T-cell (primary cell): Measurements from ENCODE around the gene SEPTIN2. TPM values are rescaled to one million over a fixed set of nuclear protein-coding genes. Genes with fewer than 3 reads are reported as not detected.

ENCODE experiments used
- ATAC-seq, 4 experiments: fragments of 200-7000 bp in 3 of 4; fragments of 150-1000 bp in 1 of 4; cut with Tn5 transposase; replicated peaks in 1 of 4; 1 replicate in 3 of 4; 2 replicates in 1 of 4; pipeline ENCODE4 v1.10.0; 2021; ENCODE audit warnings: moderate library complexity in 3 of 4, mild to moderate bottlenecking in 2 of 4, moderate number of reproducible peaks in 1 of 4
- CTCF ChIA-PET, 2 donors: fragments of 300-600 bp; sonication (Branson Sonifier 250); formaldehyde crosslinking; loops; one replicate each; lab custom pipeline; 2022; ENCODE audit warnings: antibody characterized with exemption in 2 of 2; lab: Charles Lee
- POLR2A ChIA-PET, 2 donors: fragments of 300-600 bp; sonication (Branson Sonifier 250); formaldehyde crosslinking; loops; one replicate each; lab custom pipeline; 2022; ENCODE audit warnings: antibody characterized with exemption in 2 of 2; lab: Charles Lee
- DNase-seq, 35 experiments: peaks; one replicate each; pipeline versions ENCODE4 v3.0.0 to v3.0.0-alpha.2; 2013 to 2023
- H3K27ac ChIP-seq: one replicate; pipeline ENCODE4 v1.5.1; 2013; ENCODE audit warnings: low read length
- H3K27me3 ChIP-seq, 2 experiments: replicated peaks in 1 of 2; 1 replicate in 1 of 2; 2 replicates in 1 of 2; pipeline versions ENCODE4 v1.6.1 to v1.7.0; 2013; ENCODE audit warnings: low read length in 1 of 2, mixed read lengths in 1 of 2; ENCODE audit not compliant: control insufficient read depth in 2 of 2, insufficient read depth in 2 of 2; ENCODE audit errors: extremely low read depth in 1 of 2
- H3K36me3 ChIP-seq, 2 donors: 1 replicate in 1 of 2; 2 replicates in 1 of 2; pipeline versions ENCODE4 v1.6.1 to v1.7.0; 2013; ENCODE audit warnings: low read length in 1 of 2; ENCODE audit not compliant: control insufficient read depth in 2 of 2, insufficient read depth in 1 of 2; ENCODE audit errors: extremely low read depth in 1 of 2
- H3K4me1 ChIP-seq, 2 experiments: 1 replicate in 1 of 2; 2 replicates in 1 of 2; pipeline versions ENCODE4 v1.6.1 to v1.7.0; 2013; ENCODE audit warnings: low read length in 2 of 2, mixed read lengths in 1 of 2; ENCODE audit not compliant: insufficient read depth in 2 of 2, control insufficient read depth in 1 of 2; ENCODE audit errors: extremely low read depth in 1 of 2
- H3K4me3 ChIP-seq, 2 donors: 1 replicate in 1 of 2; 2 replicates in 1 of 2; pipeline versions ENCODE4 v1.5.1 to v1.7.0; 2013; ENCODE audit warnings: mild to moderate bottlenecking in 2 of 2, low read length in 1 of 2, moderate library complexity in 1 of 2; ENCODE audit not compliant: control insufficient read depth in 1 of 2; ENCODE audit errors: extremely low read depth in 1 of 2
- H3K9me3 ChIP-seq: 2 replicates; pipeline ENCODE4 v1.7.0; 2013
- H3K27ac Mint-ChIP-seq, 2 donors: one replicate each; pipeline ENCODE4 v1.8.0; 2020 to 2021; ENCODE audit warnings: mild to moderate bottlenecking in 2 of 2, mixed read lengths in 2 of 2
- H3K27me3 Mint-ChIP-seq, 2 donors: one replicate each; pipeline ENCODE4 v1.8.0; 2021 to 2022; ENCODE audit warnings: mixed read lengths in 2 of 2
- H3K36me3 Mint-ChIP-seq: one replicate; pipeline ENCODE4 v1.8.0; 2021; ENCODE audit warnings: mixed read lengths
- H3K4me1 Mint-ChIP-seq, 3 donors: one replicate each; pipeline ENCODE4 v1.8.0; 2020 to 2022; ENCODE audit warnings: mixed read lengths in 3 of 3, mild to moderate bottlenecking in 1 of 3
- H3K4me3 Mint-ChIP-seq, 3 donors: one replicate each; pipeline ENCODE4 v1.8.0; 2020 to 2022; ENCODE audit warnings: mild to moderate bottlenecking in 3 of 3, mixed read lengths in 3 of 3, moderate library complexity in 3 of 3
- H3K9me3 Mint-ChIP-seq, 3 donors: one replicate each; pipeline ENCODE4 v1.8.0; 2020 to 2022; ENCODE audit warnings: mixed read lengths in 3 of 3
- WGBS: methylation state at CpG from one replicate; pipeline ENCODE4 v1.1.5; 2013; ENCODE audit warnings: missing lambda C conversion rate; ENCODE audit not compliant: insufficient coverage; 5-methylcytosine and 5-hydroxymethylcytosine counted together
- total RNA-seq, 35 experiments: library from RNA in 6 of 35; stranded (reverse) in 6 of 35; fragments of 120-200 nt in 1 of 35; gene quantifications; one replicate each; pipeline versions ENCODE4 v1.2.1 to v1.2.4 and lab custom pipeline; 2013 to 2026

Gene SEPTIN2
- total RNA-seq, 5 donors from 2014 or later (not counting 1 experiment from before 2014, with no cell fraction given), result 182 to 209 (median 189) TPM

GRCh38 chr2:241359481-241360045 is 43.8 kb downstream of the SEPTIN2 start:
- Histone ChIP-seq H3K9me3 (no peaks in the 10 kb centered on the region), H3K27ac (no peak overlapping the region), H3K27me3 (no peaks in the 10 kb centered on the region), H3K4me3 (no peak overlapping the region), H3K4me1 (peaks cover 0 to 17% of the 10 kb centered on the region in 2 experiments), H3K36me3 (peaks cover 0 to 2% of the 10 kb centered on the region in 2 donors)
- DNase-seq (no peak), ATAC-seq (no peak)
- ChIA-PET CTCF (no interaction called here), POLR2A (no interaction called here)
- no peaks in the 10 kb centered on the region for H3K36me3 Mint-ChIP-seq
- no peaks in the 10 kb centered on the region for H3K27me3 Mint-ChIP-seq
- no peak overlapping the region for H3K27ac Mint-ChIP-seq
- peaks cover 22 to 29% (median 24%) of the 10 kb centered on the region in 3 donors for H3K4me1 Mint-ChIP-seq
- WGBS, result 97% methylated on average over 3 of the region's 7 CpGs
- no peaks in the 10 kb centered on the region for H3K9me3 Mint-ChIP-seq
- H3K4me3 Mint-ChIP-seq, result peak overlapping the region in 1 of 3 donors; percentile 5

- POLR2A ChIA-PET, result no interaction called here
- H3K4me3 Mint-ChIP-seq, result no peak overlapping the region
- H3K4me1 Mint-ChIP-seq, result peaks cover 10 to 23% (median 11%) of the 10 kb centered on the region in 3 donors
- Histone ChIP-seq H3K36me3 (no peaks in the 10 kb centered on the region), H3K4me3 (no peak overlapping the region), H3K27ac (no peak overlapping the region), H3K9me3 (no peaks in the 10 kb centered on the region), H3K4me1 (no peaks in the 10 kb centered on the region), H3K27me3 (no peaks in the 10 kb centered on the region)
- no peaks in the 10 kb centered on the region for H3K27me3 Mint-ChIP-seq
- WGBS, result 95% methylated on average over 6 of the region's 7 CpGs
- H3K36me3 Mint-ChIP-seq, result no peaks in the 10 kb centered on the region
- no peak for DNase-seq
- H3K9me3 Mint-ChIP-seq, result no peaks in the 10 kb centered on the region
- H3K27ac Mint-ChIP-seq, result no peak overlapping the region
- CTCF ChIA-PET, result no interaction called here
- ATAC-seq, result no peak
Observed at GRCh38 chr2:241363426-241363825, 47.7 kb downstream of the SEPTIN2 start.

- ChIA-PET CTCF (no interaction called here), POLR2A (no interaction called here)
- H3K27me3 ChIP-seq, result no peaks in the 10 kb centered on the region
- DNase-seq, result no peak
- H3K27ac ChIP-seq, result no peak overlapping the region
- H3K4me1 Mint-ChIP-seq, result peaks cover 2 to 16% (median 4%) of the 10 kb centered on the region in 3 donors
- no peaks in the 10 kb centered on the region for H3K4me1 ChIP-seq
- H3K9me3 ChIP-seq, result no peaks in the 10 kb centered on the region
- H3K27me3 Mint-ChIP-seq, result no peaks in the 10 kb centered on the region
- no peak for ATAC-seq
- no peaks in the 10 kb centered on the region for H3K36me3 ChIP-seq
- no peaks in the 10 kb centered on the region for H3K9me3 Mint-ChIP-seq
- no CpG with 5 or more reads among the region's 2 CpGs for WGBS
- H3K27ac Mint-ChIP-seq, result no peak overlapping the region
- H3K4me3 ChIP-seq, result no peak overlapping the region
- H3K36me3 Mint-ChIP-seq, result peaks cover 3% of the 10 kb centered on the region
- no peak overlapping the region for H3K4me3 Mint-ChIP-seq
Observed at GRCh38 chr2:241364781-241365180, 49.1 kb downstream of the SEPTIN2 start.

- H3K27me3 ChIP-seq, result no peaks in the 10 kb centered on the region
- Mint-ChIP-seq H3K4me1 (peaks cover 2 to 6% (median 4%) of the 10 kb centered on the region in 3 donors), H3K36me3 (peaks cover 7% of the 10 kb centered on the region), H3K27ac (no peak overlapping the region), H3K27me3 (no peaks in the 10 kb centered on the region), H3K9me3 (no peaks in the 10 kb centered on the region), H3K4me3 (no peak overlapping the region)
- DNase-seq (no peak), ATAC-seq (no peak)
- H3K4me1 ChIP-seq, result no peaks in the 10 kb centered on the region
- CTCF ChIA-PET, result no interaction called here
- no peak overlapping the region for H3K27ac ChIP-seq
- no peaks in the 10 kb centered on the region for H3K9me3 ChIP-seq
- no peak overlapping the region for H3K4me3 ChIP-seq
- no peaks in the 10 kb centered on the region for H3K36me3 ChIP-seq
- POLR2A ChIA-PET, result no interaction called here
- 88% methylated on average over 1 of the region's 2 CpGs for WGBS
Observed at GRCh38 chr2:241366678-241367077, 51.0 kb downstream of the SEPTIN2 start.

- Histone ChIP-seq H3K4me1 (no peaks in the 10 kb centered on the region), H3K36me3 (no peaks in the 10 kb centered on the region), H3K27ac (no peak overlapping the region), H3K27me3 (no peaks in the 10 kb centered on the region), H3K4me3 (no peak overlapping the region), H3K9me3 (no peaks in the 10 kb centered on the region)
- POLR2A ChIA-PET, result no interaction called here
- no peak for DNase-seq
- 100% methylated on average over 1 of the region's 3 CpGs for whole genome bisulfite sequencing
- H3K4me1 Mint-ChIP-seq, result peaks cover 2 to 6% (median 4%) of the 10 kb centered on the region in 3 donors
- no peaks in the 10 kb centered on the region for H3K27me3 Mint-ChIP-seq
- H3K4me3 Mint-ChIP-seq, result no peak overlapping the region
- CTCF ChIA-PET, result no interaction called here
- no peaks in the 10 kb centered on the region for H3K9me3 Mint-ChIP-seq
- peaks cover 7% of the 10 kb centered on the region for H3K36me3 Mint-ChIP-seq
- H3K27ac Mint-ChIP-seq, result no peak overlapping the region
- ATAC-seq, result no peak
Observed at GRCh38 chr2:241368643-241369042, 52.9 kb downstream of the SEPTIN2 start.

GRCh38 chr2:241372361-241372992 is 56.8 kb downstream of the SEPTIN2 start:
- CTCF ChIA-PET, result no interaction called here
- no peaks in the 10 kb centered on the region for H3K27me3 Mint-ChIP-seq

More at GRCh38 chr2:241372361-241372992, 56.8 kb downstream of the SEPTIN2 start:
- WGBS, result 89% methylated on average over 6 of the region's 11 CpGs
- H3K36me3 ChIP-seq, result peaks cover 3 to 7% of the 10 kb centered on the region in 2 donors
- Mint-ChIP-seq H3K4me1 (no peaks in the 10 kb centered on the region), H3K27ac (no peak overlapping the region), H3K9me3 (no peaks in the 10 kb centered on the region), H3K36me3 (peaks cover 25% of the 10 kb centered on the region), H3K4me3 (no peak overlapping the region)
- no peak overlapping the region for H3K4me3 ChIP-seq
- no peak overlapping the region for H3K27ac ChIP-seq
- H3K4me1 ChIP-seq, result no peaks in the 10 kb centered on the region
- no peaks in the 10 kb centered on the region for H3K27me3 ChIP-seq
- no peak for DNase-seq
- no peak for ATAC-seq
- POLR2A ChIA-PET, result no interaction called here
- H3K9me3 ChIP-seq, result no peaks in the 10 kb centered on the region
